Motor neuron (in vitro differentiated cells): ENCODE data around the gene OR10A4. TPM values are rescaled to one million over a fixed set of nuclear protein-coding genes. Genes with fewer than 3 reads are reported as not detected.
"Not testable (repeated sequence)": the region's sequence is repeated elsewhere in the genome, so short reads cannot be mapped to it uniquely, and the experiment has no call there.

Experiments used
- ATAC-seq, 8 experiments: fragments of 200-7000 bp; cut with Tn5 transposase; replicated peaks in 6 of 8; 2 replicates each; pipeline ENCODE4 v1.8.0; 2021; ENCODE audit warnings: mild to moderate bottlenecking in 8 of 8, moderate library complexity in 8 of 8
- H3K27ac ChIP-seq, 2 donors: fragments of 250-450 bp; sonication (Bioruptor Pico); 2 replicates each; pipeline ENCODE4 v1.9.0; 2021; ENCODE audit warnings: antibody characterized with exemption in 2 of 2, mild to moderate bottlenecking in 2 of 2, moderate library complexity in 1 of 2
- H3K4me1 ChIP-seq, 2 donors: fragments of 250-450 bp; sonication (Bioruptor Pico); replicated peaks in 1 of 2; 2 replicates each; pipeline ENCODE4 v1.6.1; 2021; ENCODE audit warnings: antibody characterized with exemption in 2 of 2, mild to moderate bottlenecking in 2 of 2, moderate library complexity in 1 of 2
- H3K4me3 ChIP-seq, 5 donors: fragments of 250-450 bp; sonication (Bioruptor Pico); 2 replicates each; pipeline ENCODE4 v1.9.0; 2021; ENCODE audit warnings: antibody characterized with exemption in 5 of 5, mild to moderate bottlenecking in 5 of 5, moderate library complexity in 4 of 5
- WGBS, 10 experiments: fragments of 450-650 bp; shearing (Covaris generic); methylation state at CpG; one replicate each; pipeline ENCODE4 v1.0.0; 2022; 5-methylcytosine and 5-hydroxymethylcytosine counted together
- in situ Hi-C, 9 experiments: fragments of 400-800 bp; cut with MboI; loops; one replicate each; pipeline ENCODE4 v1.15.0; 2021; ENCODE audit warnings: low sequenced_read_pairs in 9 of 9, low pct_unique_long_range_greater_than_20kb in 2 of 9; ENCODE audit not compliant: unreplicated experiment in 9 of 9
- total RNA-seq, 8 experiments: library from RNA; unstranded; fragments of 300-600 nt; gene quantifications; 2 replicates each; pipeline versions ENCODE4 v1.2.3 to v1.2.4, GENCODE V29; 2022

Gene OR10A4
- 1 to 10 TPM in 1 of 8 experiments, under 1 TPM in 4, not detected in 3; 0.22 to 1.6 (median 0.81) TPM for total RNA-seq

GRCh38 chr11:6876325-6876724 is at the start of gene OR10A4:
TSS of gene OR10A4 (plus strand) at chr11:6876625. CDS start at chr11:6876648, 23 bp downstream.
- WGBS, 10 experiments = 0 to 90% (median 71%) methylated on average over 1 of the region's 1 CpG; no CpG with 5 or more reads in 1 of the 10 experiments
- ATAC-seq = no peak
- in situ Hi-C loops = no loop called here
- no peak within 1 kb of the TSS for H3K27ac ChIP-seq
- H3K4me3 ChIP-seq = no peak within 1 kb of the TSS
- H3K4me1 ChIP-seq = no peaks in the 10 kb centered on the region

- ATAC-seq = no peak
- no peak overlapping the region for H3K4me3 ChIP-seq
- no peaks in the 10 kb centered on the region for H3K4me1 ChIP-seq
- H3K27ac ChIP-seq = no peak overlapping the region
- WGBS, 10 experiments = 0 to 100% (median 83%) methylated on average over 1 of the region's 1 CpG; no CpG with 5 or more reads in 4 of the 10 experiments
- in situ Hi-C loops = loop anchor here in 1 of 9 experiments (25.0 kb wide), 1 partner anchor 91 kb away; no protein-coding TSS in a partner anchor
Observed at GRCh38 chr11:6828103-6828502, 48.3 kb upstream of the OR10A4 start.

- Histone ChIP-seq H3K4me3 (no peak overlapping the region), H3K4me1 (no peaks in the 10 kb centered on the region), H3K27ac (no peak overlapping the region)
- ATAC-seq = no peak
- 11 to 83% (median 67%) methylated on average over 1 to 6 of the region's 6 CpGs; no CpG with 5 or more reads in 1 of the 10 experiments for WGBS, 10 experiments
- in situ Hi-C loops = loop anchor here in 1 of 9 experiments (25.0 kb wide), 1 partner anchor 96 kb away; no protein-coding TSS in a partner anchor
Observed at GRCh38 chr11:6833356-6833755, 43.1 kb upstream of the OR10A4 start.

- WGBS, 10 experiments = 50 to 75% (median 67%) methylated on average over 1 of the region's 1 CpG; no CpG with 5 or more reads in 7 of the 10 experiments
- ATAC-seq = no peak
- in situ Hi-C loops = loop anchor here in 1 of 9 experiments (25.0 kb wide), 1 partner anchor 97 kb away; no protein-coding TSS in a partner anchor
- Histone ChIP-seq H3K4me3 (no peak overlapping the region), H3K4me1 (no peaks in the 10 kb centered on the region), H3K27ac (no peak overlapping the region)
Observed at GRCh38 chr11:6834021-6834420, 42.4 kb upstream of the OR10A4 start.

- ATAC-seq = no peak
- in situ Hi-C loops = loop anchor here in 1 of 9 experiments (25.0 kb wide), 1 partner anchor 104 kb away; no protein-coding TSS in a partner anchor
Observed at GRCh38 chr11:6841694-6842093, 34.7 kb upstream of the OR10A4 start.

GRCh38 chr11:6843670-6844069 is 32.8 kb upstream of the OR10A4 start:
- no peak for ATAC-seq
- in situ Hi-C loops = loop anchor here in 1 of 9 experiments (25.0 kb wide), 1 partner anchor 106 kb away; no protein-coding TSS in a partner anchor
- no peaks in the 10 kb centered on the region for H3K4me1 ChIP-seq
- H3K27ac ChIP-seq = no peak overlapping the region
- H3K4me3 ChIP-seq = no peak overlapping the region
- WGBS, 10 experiments = 15 to 88% (median 49%) methylated on average over 1 to 2 of the region's 2 CpGs

More at GRCh38 chr11:6841694-6842093, 34.7 kb upstream of the OR10A4 start:
- no peak overlapping the region for H3K27ac ChIP-seq
- no peak overlapping the region for H3K4me3 ChIP-seq
- no peaks in the 10 kb centered on the region for H3K4me1 ChIP-seq

GRCh38 chr11:6844356-6844755 is 32.1 kb upstream of the OR10A4 start:
- Histone ChIP-seq H3K4me1 (no peaks in the 10 kb centered on the region), H3K4me3 (no peak overlapping the region), H3K27ac (no peak overlapping the region)
- peak in 3 of 8 experiments; percentile 44 to 100 (median 100) for ATAC-seq
- 13 to 100% (median 92%) methylated on average over 1 to 5 of the region's 5 CpGs; no CpG with 5 or more reads in 1 of the 10 experiments for WGBS, 10 experiments
- in situ Hi-C loops = loop anchor here in 1 of 9 experiments (25.0 kb wide), 1 partner anchor 107 kb away; no protein-coding TSS in a partner anchor

GRCh38 chr11:6845383-6845782 is 31.0 kb upstream of the OR10A4 start, which contains the start of gene OR10A5:
TSS of gene OR10A5 (plus strand) at chr11:6845683. CDS start at chr11:6845683, 0 bp downstream.
- WGBS, 10 experiments = 10 to 89% (median 61%) methylated on average over 2 to 3 of the region's 3 CpGs; no CpG with 5 or more reads in 1 of the 10 experiments
- ATAC-seq = no peak
- no peaks in the 10 kb centered on the region for H3K4me1 ChIP-seq
- in situ Hi-C loops = loop anchor here in 1 of 9 experiments (25.0 kb wide), 1 partner anchor 108 kb away; no protein-coding TSS in a partner anchor
- H3K4me3 ChIP-seq = no peak within 1 kb of the TSS
- no peak within 1 kb of the TSS for H3K27ac ChIP-seq

- WGBS, 10 experiments = 31 to 100% (median 88%) methylated on average over 1 to 2 of the region's 2 CpGs
- H3K27ac ChIP-seq = no peak overlapping the region
- ATAC-seq = no peak
- H3K4me1 ChIP-seq = no peaks in the 10 kb centered on the region
- H3K4me3 ChIP-seq = no peak overlapping the region
- in situ Hi-C loops = no loop called here
Observed at GRCh38 chr11:6850526-6850925, 25.9 kb upstream of the OR10A4 start.

- H3K27ac ChIP-seq, H3K4me1 ChIP-seq, ATAC-seq, in situ Hi-C loops, H3K4me3 ChIP-seq: not testable (repeated sequence)
- WGBS, 10 experiments = 50 to 97% (median 87%) methylated on average over 2 to 6 of the region's 6 CpGs; no CpG with 5 or more reads in 1 of the 10 experiments
Observed at GRCh38 chr11:6854801-6855200, 21.6 kb upstream of the OR10A4 start.

- Histone ChIP-seq H3K4me3 (no peak overlapping the region), H3K27ac (no peak overlapping the region), H3K4me1 (no peaks in the 10 kb centered on the region)
- in situ Hi-C loops = no loop called here
- peak in 2 of 8 experiments; percentile 81 to 91 for ATAC-seq
- 70% methylated on average over 1 of the region's 1 CpG; no CpG with 5 or more reads in 9 of the 10 experiments for WGBS, 10 experiments
Observed at GRCh38 chr11:6855971-6856541, 20.4 kb upstream of the OR10A4 start.

- WGBS, 10 experiments = 7 to 82% (median 47%) methylated on average over 1 to 3 of the region's 3 CpGs
Observed at GRCh38 chr11:6856871-6857270, 19.6 kb upstream of the OR10A4 start.

GRCh38 chr11:6862961-6863360 is 13.5 kb upstream of the OR10A4 start, which contains the start of gene OR10A2:
TSS of gene OR10A2 (plus strand) at chr11:6863057. CDS start at chr11:6869755, 6,698 bp downstream.
- peak in 1 of 8 experiments; percentile 43 for ATAC-seq

More at GRCh38 chr11:6856871-6857270, 19.6 kb upstream of the OR10A4 start:
- no peak overlapping the region for H3K27ac ChIP-seq
- no peak overlapping the region for H3K4me3 ChIP-seq
- in situ Hi-C loops = no loop called here
- ATAC-seq = peak in 2 of 8 experiments; percentile 38 to 41
- H3K4me1 ChIP-seq = no peaks in the 10 kb centered on the region

More at GRCh38 chr11:6862961-6863360, 13.5 kb upstream of the OR10A4 start, which contains the start of gene OR10A2:
- Histone ChIP-seq H3K4me3 (no peak within 1 kb of the TSS), H3K27ac (no peak within 1 kb of the TSS), H3K4me1 (no peaks in the 10 kb centered on the region)
- WGBS, 10 experiments = 0 to 100% (median 0%) methylated on average over 1 of the region's 1 CpG; no CpG with 5 or more reads in 5 of the 10 experiments
- in situ Hi-C loops = no loop called here
